SU-DHL-6 (cell line): ENCODE measurements around the gene CDH13.

Experiments
- H2AFZ ChIP-seq: fragments of 200-600 bp; sonication (generic); 2 replicates; pipeline ENCODE4 v1.6.1; 2014; ENCODE audit warnings: low read depth, mild to moderate bottlenecking, moderate library complexity, mixed read lengths, antibody characterized with exemption, low read length; ENCODE audit not compliant: severe bottlenecking
- H3F3A ChIP-seq: fragments of 200-600 bp; shearing (Covaris generic); 2 replicates; pipeline ENCODE4 v1.6.0; 2016; ENCODE audit warnings: antibody characterized with exemption, mild to moderate bottlenecking; ENCODE audit not compliant: insufficient read depth
- H3K27ac ChIP-seq: fragments of 200-600 bp; sonication (generic); 2 replicates; pipeline ENCODE4 v1.5.1; 2016; ENCODE audit warnings: low read depth, mild to moderate bottlenecking, low read length, moderate library complexity, mixed read lengths
- H3K27me3 ChIP-seq: fragments of 200-600 bp; sonication (generic), shearing (Covaris generic); 2 replicates; pipeline ENCODE4 v1.6.0; 2014; ENCODE audit warnings: mild to moderate bottlenecking, low read length
- H3K36me3 ChIP-seq: fragments of 200-600 bp; sonication (generic); 2 replicates; pipeline ENCODE4 v1.6.1; 2014; ENCODE audit warnings: mild to moderate bottlenecking, low read length, mixed read lengths
- H3K4me2 ChIP-seq: fragments of 300-600, 200-600 bp; shearing (Covaris generic), sonication (generic); 2 replicates; pipeline ENCODE4 v1.6.0; 2014; ENCODE audit warnings: low read length, low read depth, mild to moderate bottlenecking; ENCODE audit not compliant: poor library complexity, severe bottlenecking
- H3K4me3 ChIP-seq: fragments of 200-600 bp; sonication (generic); 2 replicates; pipeline ENCODE4 v1.5.1; 2014; ENCODE audit warnings: antibody characterized with exemption, low read length, mild to moderate bottlenecking, mixed read lengths; ENCODE audit not compliant: insufficient read depth, poor library complexity, severe bottlenecking
- H3K79me2 ChIP-seq: fragments of 200-600 bp; sonication (generic); 2 replicates; pipeline ENCODE4 v1.6.1; 2014; ENCODE audit warnings: mild to moderate bottlenecking, low read length, moderate library complexity; ENCODE audit not compliant: insufficient read depth
- H3K9ac ChIP-seq: fragments of 200-600 bp; sonication (generic); 2 replicates; pipeline ENCODE4 v1.7.0; 2014; ENCODE audit warnings: mild to moderate bottlenecking, low read length
- H3K9me2 ChIP-seq: fragments of 200-600 bp; sonication (generic); replicated peaks from 2 replicates; pipeline ENCODE4 v1.6.1; 2014; ENCODE audit warnings: low read length; ENCODE audit not compliant: insufficient read depth
- H3K9me3 ChIP-seq: fragments of 200-600 bp; sonication (generic); 2 replicates; pipeline ENCODE4 v1.6.1; 2014; ENCODE audit warnings: low read length, mixed read lengths; ENCODE audit not compliant: insufficient read depth
- H4K20me1 ChIP-seq: fragments of 200-600 bp; sonication (generic); 2 replicates; pipeline ENCODE4 v1.6.1; 2014; ENCODE audit warnings: low read depth, mild to moderate bottlenecking, antibody characterized with exemption, low read length, moderate library complexity, mixed read lengths
- CTCF ChIP-seq: fragments of 200-600 bp; sonication (generic); IDR thresholded peaks from one replicate; pipeline ENCODE4 v1.5.1; 2017; ENCODE audit warnings: antibody characterized with exemption, mild to moderate bottlenecking, low read length, moderate library complexity; ENCODE audit not compliant: insufficient read depth, poor library complexity, severe bottlenecking
- EZH2phosphoT487 ChIP-seq: fragments of 200-600 bp; sonication (generic), shearing (Covaris generic); conservative IDR thresholded peaks from 2 replicates; pipeline ENCODE4 v1.6.1; 2018; ENCODE audit warnings: mild to moderate bottlenecking, antibody characterized with exemption, low read length, moderate library complexity, mixed read lengths

Gene CDH13

GRCh38 chr16:83134638-83135037 is 507.9 kb downstream of the CDH13 start:
- no peaks in the 10 kb centered on the region for H3K9me2 ChIP-seq
- no peaks in the 10 kb centered on the region for H3K27me3 ChIP-seq
- H3K27ac ChIP-seq = no peak overlapping the region
- H4K20me1 ChIP-seq = no peaks in the 10 kb centered on the region
- TF ChIP-seq CTCF = no peak
- no peak for TF ChIP-seq EZH2phosphoT487
- no peak overlapping the region for H3K4me3 ChIP-seq
- H3K9me3 ChIP-seq = no peaks in the 10 kb centered on the region
- no peak overlapping the region for H2AFZ ChIP-seq
- no peaks in the 10 kb centered on the region for H3F3A ChIP-seq
- no peak overlapping the region for H3K4me2 ChIP-seq
- H3K79me2 ChIP-seq = no peaks in the 10 kb centered on the region
- no peaks in the 10 kb centered on the region for H3K36me3 ChIP-seq
- H3K9ac ChIP-seq = no peak overlapping the region

- Histone ChIP-seq H4K20me1 (no peaks in the 10 kb centered on the region), H3K9ac (no peak overlapping the region), H3K27ac (no peak overlapping the region), H3K4me2 (no peak overlapping the region), H3K9me2 (no peaks in the 10 kb centered on the region), H3K36me3 (no peaks in the 10 kb centered on the region), H3F3A (no peaks in the 10 kb centered on the region), H3K27me3 (no peaks in the 10 kb centered on the region), H3K79me2 (no peaks in the 10 kb centered on the region), H2AFZ (no peak overlapping the region), H3K4me3 (no peak overlapping the region), H3K9me3 (no peaks in the 10 kb centered on the region)
- TF ChIP-seq EZH2phosphoT487 = no peak
- TF ChIP-seq CTCF = no peak
Measured at GRCh38 chr16:83136419-83136818, 509.6 kb downstream of the CDH13 start.

GRCh38 chr16:83136924-83137323 is 510.2 kb downstream of the CDH13 start:
- Histone ChIP-seq H3K9me2 (no peaks in the 10 kb centered on the region), H4K20me1 (no peaks in the 10 kb centered on the region), H3K9ac (no peak overlapping the region), H3K27me3 (no peaks in the 10 kb centered on the region), H3F3A (no peaks in the 10 kb centered on the region), H3K27ac (no peak overlapping the region), H2AFZ (no peak overlapping the region), H3K36me3 (no peaks in the 10 kb centered on the region), H3K9me3 (no peaks in the 10 kb centered on the region), H3K4me3 (no peak overlapping the region), H3K4me2 (no peak overlapping the region), H3K79me2 (no peaks in the 10 kb centered on the region)
- TF ChIP-seq CTCF (no peak), EZH2phosphoT487 (no peak)
